ENCODE results near the gene BRINP3. TPM values are rescaled to one million over a fixed set of nuclear protein-coding genes. Genes with fewer than 3 reads are reported as not detected.
A peak's percentile ranks its signal among the peaks of the same experiment; 100 is the strongest.

BRINP3 gene
- polyA plus RNA-seq, 2 of the 4 experiments (the other 2 are of a cell fraction), result not detected

DNA sequence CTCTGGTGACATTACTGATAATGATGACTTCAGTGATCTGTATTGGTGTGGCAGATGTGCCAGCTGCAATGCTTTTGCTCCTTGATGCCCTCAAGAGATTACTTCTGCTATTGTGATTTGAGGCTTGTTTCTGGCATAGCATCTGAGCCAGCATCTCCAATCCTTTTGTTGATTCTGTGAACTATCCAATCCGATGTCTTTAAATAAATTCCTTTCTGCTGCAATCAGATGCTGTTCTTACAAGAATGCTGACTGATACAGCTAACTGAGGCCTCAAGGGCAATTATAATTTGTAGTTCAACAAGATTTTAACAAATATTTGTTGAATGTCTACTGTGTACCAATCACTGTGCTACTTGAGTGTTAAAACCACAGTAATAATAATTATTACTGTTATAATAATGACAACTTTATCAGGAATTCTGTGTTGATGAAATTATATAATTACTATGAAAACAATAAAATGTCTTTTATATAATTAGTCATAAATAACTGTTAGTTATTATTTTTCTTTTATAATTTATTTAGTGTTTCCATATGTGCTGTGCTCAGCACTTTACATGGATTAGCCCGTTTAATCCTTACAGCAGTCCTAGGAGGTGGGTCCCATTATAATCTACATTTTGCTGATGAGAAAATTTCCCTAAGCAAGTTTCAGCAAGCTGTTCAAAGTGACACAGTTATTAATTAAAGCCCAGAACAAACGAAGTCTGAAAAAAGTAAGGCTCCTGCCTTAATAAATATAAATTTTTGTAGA lies 308.2 kb downstream of the BRINP3 start (continued):
- TF ChIP-seq, protein P1, sequence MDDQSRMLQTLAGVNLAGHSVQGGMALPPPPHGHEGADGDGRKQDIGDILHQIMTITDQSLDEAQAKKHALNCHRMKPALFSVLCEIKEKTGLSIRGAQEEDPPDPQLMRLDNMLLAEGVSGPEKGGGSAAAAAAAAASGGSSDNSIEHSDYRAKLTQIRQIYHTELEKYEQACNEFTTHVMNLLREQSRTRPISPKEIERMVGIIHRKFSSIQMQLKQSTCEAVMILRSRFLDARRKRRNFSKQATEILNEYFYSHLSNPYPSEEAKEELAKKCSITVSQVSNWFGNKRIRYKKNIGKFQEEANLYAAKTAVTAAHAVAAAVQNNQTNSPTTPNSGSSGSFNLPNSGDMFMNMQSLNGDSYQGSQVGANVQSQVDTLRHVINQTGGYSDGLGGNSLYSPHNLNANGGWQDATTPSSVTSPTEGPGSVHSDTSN (IDR thresholded peaks at IDR 0.05), result no peak
- TF ChIP-seq ESRRA (IDR thresholded peaks at IDR 0.05; ENCODE audit: borderline replicate concordance, low read length) (no peak), MAZ (IDR thresholded peaks at IDR 0.05; ENCODE audit: borderline replicate concordance, low read depth, low read length) (no peak), FOSB (CRISPR knock-in tag; IDR thresholded peaks at IDR 0.05) (no peak)

DNA sequence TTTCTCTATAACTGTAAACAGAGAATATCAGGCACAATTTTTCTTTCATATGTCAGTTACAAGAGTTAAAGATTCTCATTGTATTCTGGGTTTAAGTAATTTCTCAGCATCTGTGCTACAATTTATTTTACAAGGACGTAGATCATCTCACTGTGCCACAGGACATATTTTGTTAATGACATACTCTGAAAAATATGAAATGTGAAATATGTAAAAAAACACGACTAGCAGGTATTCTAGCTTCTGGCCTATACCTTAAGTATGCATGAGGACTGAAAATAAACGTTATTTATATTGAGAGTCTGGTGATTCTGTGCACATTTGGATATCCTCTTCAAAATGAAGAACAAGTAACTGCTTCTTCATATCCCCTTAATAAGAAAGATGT lies 308.8 kb downstream of the BRINP3 start:
- Histone ChIP-seq H3K4me1 (peaks cover 31% of the 10 kb centered on the region), H3K9me3 (no peaks in the 10 kb centered on the region), H3K27ac (peak overlapping the region; percentile 13 to 72; a peak in 5 of 6 replicates), H3K4me3 (no peak overlapping the region), H3K4me2 (peak overlapping the region; percentile 35)
- 15% methylated on average over 3 of the region's 3 CpGs for WGBS (ENCODE audit: missing lambda C conversion rate)
- DNase-seq (ENCODE audit: low read depth in 1 of 2, low spot score in 1 of 2) (no peak), FAIRE-seq (peak; percentile 7), ATAC-seq (peak in 1 of 2 experiments; percentile 23; a peak in 3 of 6 replicates)
- ChIA-PET CTCF (interaction anchor here (0.7 kb wide), 1 partner anchor 89 kb away, joined by 3 read pairs; no protein-coding TSS in a partner anchor), POLR2A (no interaction called here)
- TF ChIP-seq, protein P2, sequence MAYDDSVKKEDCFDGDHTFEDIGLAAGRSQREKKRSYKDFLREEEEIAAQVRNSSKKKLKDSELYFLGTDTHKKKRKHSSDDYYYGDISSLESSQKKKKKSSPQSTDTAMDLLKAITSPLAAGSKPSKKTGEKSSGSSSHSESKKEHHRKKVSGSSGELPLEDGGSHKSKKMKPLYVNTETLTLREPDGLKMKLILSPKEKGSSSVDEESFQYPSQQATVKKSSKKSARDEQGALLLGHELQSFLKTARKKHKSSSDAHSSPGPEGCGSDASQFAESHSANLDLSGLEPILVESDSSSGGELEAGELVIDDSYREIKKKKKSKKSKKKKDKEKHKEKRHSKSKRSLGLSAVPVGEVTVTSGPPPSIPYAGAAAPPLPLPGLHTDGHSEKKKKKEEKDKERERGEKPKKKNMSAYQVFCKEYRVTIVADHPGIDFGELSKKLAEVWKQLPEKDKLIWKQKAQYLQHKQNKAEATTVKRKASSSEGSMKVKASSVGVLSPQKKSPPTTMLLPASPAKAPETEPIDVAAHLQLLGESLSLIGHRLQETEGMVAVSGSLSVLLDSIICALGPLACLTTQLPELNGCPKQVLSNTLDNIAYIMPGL (CRISPR knock-in tag; IDR thresholded peaks at IDR 0.05; ENCODE audit: borderline replicate concordance), result no peak
- TF ChIP-seq HOXA7 (CRISPR knock-in tag; IDR thresholded peaks at IDR 0.05) (no peak), MAZ (IDR thresholded peaks at IDR 0.05; ENCODE audit: borderline replicate concordance, low read depth, low read length) (no peak), NR3C1 (IDR thresholded peaks at IDR 0.05) (no peak), FOSL2 (IDR thresholded peaks at IDR 0.05) (no peak), FOSL2 (CRISPR knock-in tag; IDR thresholded peaks at IDR 0.05) (no peak)

DNA sequence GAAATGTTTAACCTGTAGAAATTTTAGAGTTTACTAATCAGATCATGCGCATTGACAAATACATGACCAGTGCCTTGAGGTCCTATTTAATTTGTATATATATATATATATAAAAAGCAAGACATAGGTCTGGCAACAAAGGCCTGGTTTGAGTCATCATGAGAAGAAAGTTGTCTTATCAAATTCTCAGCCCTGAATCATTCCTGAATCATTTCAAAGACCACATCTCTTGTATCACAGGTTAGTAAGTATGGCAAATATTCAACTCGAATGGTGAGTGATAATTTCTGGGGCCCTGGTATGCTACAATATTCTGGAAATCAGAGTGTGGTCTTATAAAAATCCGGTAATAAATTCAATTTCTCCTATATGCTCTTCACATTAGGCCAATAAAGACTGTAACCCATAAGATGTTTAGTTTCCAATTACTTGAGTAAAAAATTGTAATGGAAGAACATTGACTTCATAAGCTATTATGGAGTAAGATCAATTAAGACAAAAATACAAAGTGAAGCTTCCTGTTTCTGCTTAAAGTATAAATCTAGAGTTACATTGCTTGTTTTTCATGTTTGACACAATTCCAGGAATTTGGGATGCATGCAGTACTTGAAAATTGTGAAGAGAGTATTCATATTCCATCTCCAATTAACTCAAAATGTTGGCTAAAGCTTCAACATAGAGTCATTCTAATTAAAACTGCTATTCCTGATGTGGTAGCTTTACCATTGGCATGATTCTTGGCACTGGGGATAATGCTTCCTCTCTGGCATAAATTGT lies 309.4 kb downstream of the BRINP3 start:
- ChIA-PET CTCF (interaction anchor here (0.7 kb wide), 1 partner anchor 89 kb away, joined by 3 read pairs; no protein-coding TSS in a partner anchor), POLR2A (no interaction called here)
- H3K4me3 ChIP-seq, result no peak overlapping the region
- H3K4me1 ChIP-seq, result peaks cover 31% of the 10 kb centered on the region
- ATAC-seq (peak; percentile 76 to 87; a peak in 5 of 6 replicates), FAIRE-seq (peak; percentile 63), DNase-seq (ENCODE audit: low read depth in 1 of 2, low spot score in 1 of 2) (peak; percentile 2 to 63)
- peak overlapping the region; percentile 35 for H3K4me2 ChIP-seq
- 8% methylated on average over 3 of the region's 3 CpGs for WGBS (ENCODE audit: missing lambda C conversion rate)
- H3K9me3 ChIP-seq, result no peaks in the 10 kb centered on the region
- H3K27ac ChIP-seq, result peak overlapping the region; percentile 49 to 72; a peak in 5 of 6 replicates
- TF ChIP-seq ZFP36 (IDR thresholded peaks at IDR 0.05; ENCODE audit: borderline replicate concordance, partially characterized antibody), result no peak
- no peak for TF ChIP-seq NR3C1 (IDR thresholded peaks at IDR 0.05)
- no peak for TF ChIP-seq SREBF2 (IDR thresholded peaks at IDR 0.05)
- TF ChIP-seq JUNB (IDR thresholded peaks at IDR 0.05), result peak; percentile 94
- TF ChIP-seq POLR2AphosphoS2 (conservative IDR thresholded peaks at IDR 0.05; ENCODE audit: low read length), result no peak
- no peak for TF ChIP-seq KDM5A (IDR thresholded peaks at IDR 0.05)
- TF ChIP-seq FOXS1 (CRISPR knock-in tag; IDR thresholded peaks at IDR 0.05), result no peak
- TF ChIP-seq RARB (CRISPR knock-in tag; IDR thresholded peaks at IDR 0.05), result no peak
- peak; percentile 91 for TF ChIP-seq FOSL2 (IDR thresholded peaks at IDR 0.05)
- TF ChIP-seq FOSL2 (CRISPR knock-in tag; IDR thresholded peaks at IDR 0.05), result peak; percentile 68
- peak; percentile 25 to 43; a peak in 1 of 5 replicates for TF ChIP-seq JUN (IDR thresholded peaks at IDR 0.05)
- no peak for TF ChIP-seq ZC3H11A (IDR thresholded peaks at IDR 0.05)
- TF ChIP-seq EHF (CRISPR knock-in tag; IDR thresholded peaks at IDR 0.05), result no peak
- peak in 1 of 2 experiments; percentile 20; a peak in 2 of 5 replicates for TF ChIP-seq EP300 (IDR thresholded peaks at IDR 0.05)
- TF ChIP-seq, protein P3, sequence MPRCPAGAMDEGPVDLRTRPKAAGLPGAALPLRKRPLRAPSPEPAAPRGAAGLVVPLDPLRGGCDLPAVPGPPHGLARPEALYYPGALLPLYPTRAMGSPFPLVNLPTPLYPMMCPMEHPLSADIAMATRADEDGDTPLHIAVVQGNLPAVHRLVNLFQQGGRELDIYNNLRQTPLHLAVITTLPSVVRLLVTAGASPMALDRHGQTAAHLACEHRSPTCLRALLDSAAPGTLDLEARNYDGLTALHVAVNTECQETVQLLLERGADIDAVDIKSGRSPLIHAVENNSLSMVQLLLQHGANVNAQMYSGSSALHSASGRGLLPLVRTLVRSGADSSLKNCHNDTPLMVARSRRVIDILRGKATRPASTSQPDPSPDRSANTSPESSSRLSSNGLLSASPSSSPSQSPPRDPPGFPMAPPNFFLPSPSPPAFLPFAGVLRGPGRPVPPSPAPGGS (IDR thresholded peaks at IDR 0.05), result 0 out of 3 replicates have a peak, but pooled peaks have one; percentile 36
- 0 out of 5 replicates have a peak, but pooled peaks of 1 of the 2 experiments have one; percentile 22 for TF ChIP-seq RAD21 (conservative IDR thresholded peaks at IDR 0.05 in 1 of 2, IDR thresholded peaks at IDR 0.05 in 1 of 2)
- TF ChIP-seq HDAC2 (IDR thresholded peaks at IDR 0.05), result no peak
- TF ChIP-seq ZNF302 (CRISPR knock-in tag; IDR thresholded peaks at IDR 0.05), result no peak
- TF ChIP-seq, protein P4, sequence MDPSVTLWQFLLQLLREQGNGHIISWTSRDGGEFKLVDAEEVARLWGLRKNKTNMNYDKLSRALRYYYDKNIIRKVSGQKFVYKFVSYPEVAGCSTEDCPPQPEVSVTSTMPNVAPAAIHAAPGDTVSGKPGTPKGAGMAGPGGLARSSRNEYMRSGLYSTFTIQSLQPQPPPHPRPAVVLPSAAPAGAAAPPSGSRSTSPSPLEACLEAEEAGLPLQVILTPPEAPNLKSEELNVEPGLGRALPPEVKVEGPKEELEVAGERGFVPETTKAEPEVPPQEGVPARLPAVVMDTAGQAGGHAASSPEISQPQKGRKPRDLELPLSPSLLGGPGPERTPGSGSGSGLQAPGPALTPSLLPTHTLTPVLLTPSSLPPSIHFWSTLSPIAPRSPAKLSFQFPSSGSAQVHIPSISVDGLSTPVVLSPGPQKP (IDR thresholded peaks at IDR 0.05; ENCODE audit: low read depth, low read length), result no peak
- TF ChIP-seq ESRRA (IDR thresholded peaks at IDR 0.05; ENCODE audit: borderline replicate concordance, low read length), result no peak
